SK-N-SH (cell line): Measurements from ENCODE around the gene TMEM271. TPM values are rescaled to one million over a fixed set of nuclear protein-coding genes. Genes with fewer than 3 reads are reported as not detected.

ENCODE experiments used
- CTCF ChIA-PET: fragments of 300-600, 350-600 bp; formaldehyde crosslinking; extraction: SDS; loops from one replicate; lab custom pipeline; 2021; lab: Yijun Ruan, JAX
- POLR2A ChIA-PET: fragments of 350-600 bp; sonication (Branson Sonifier 250); formaldehyde crosslinking; extraction: SDS; loops from one replicate; lab custom pipeline; 2020; ENCODE audit warnings: antibody characterized with exemption, inconsistent platforms; lab: Yijun Ruan, JAX
- DNase-seq: peaks from one replicate; pipeline ENCODE4 v3.0.0; 2012
- H2AFZ ChIP-seq: fragments of 200-600 bp; sonication (generic); 2 replicates; pipeline ENCODE4 v1.8.1; 2016; ENCODE audit warnings: antibody characterized with exemption, mild to moderate bottlenecking, low read depth
- H3F3A ChIP-seq: fragments of 200-600 bp; sonication (generic); replicated peaks from 2 replicates; pipeline ENCODE3; 2016; ENCODE audit warnings: antibody characterized with exemption, mild to moderate bottlenecking; ENCODE audit not compliant: insufficient read depth
- H3K27ac ChIP-seq, 2 experiments: fragments of 200-500 bp in 1 of 2; fragments of 200-600 bp in 1 of 2; sonication (Bioruptor generic) in 1 of 2; sonication (generic), shearing (Covaris generic) in 1 of 2; 2 replicates each; pipeline versions ENCODE4 v1.5.1 to v1.6.1; 2014 to 2016; ENCODE audit warnings: low read depth in 2 of 2, inconsistent platforms in 1 of 2, low read length in 1 of 2, mild to moderate bottlenecking in 1 of 2, mixed read lengths in 1 of 2
- H3K27me3 ChIP-seq: fragments of 200-600 bp; sonication (generic), shearing (Covaris generic); 2 replicates; pipeline ENCODE4 v1.6.1; 2016; ENCODE audit warnings: mixed run types; ENCODE audit not compliant: insufficient read depth
- H3K36me3 ChIP-seq, 2 experiments: fragments of 200-500 bp in 1 of 2; fragments of 200-600 bp in 1 of 2; sonication (Bioruptor generic) in 1 of 2; sonication (generic) in 1 of 2; replicated peaks in 1 of 2; 2 replicates each; pipeline versions ENCODE3 to v1.5.1; 2014 to 2016; ENCODE audit warnings: low read length in 1 of 2, mild to moderate bottlenecking in 1 of 2; ENCODE audit not compliant: insufficient read depth in 2 of 2, control insufficient read depth in 1 of 2
- H3K4me1 ChIP-seq, 2 experiments: fragments of 200-500 bp in 1 of 2; fragments of 200-600 bp in 1 of 2; sonication (Bioruptor generic) in 1 of 2; sonication (generic), shearing (Covaris generic) in 1 of 2; 2 replicates each; pipeline versions ENCODE4 v1.5.1 to v1.6.1; 2014 to 2016; ENCODE audit warnings: low read depth in 1 of 2, low read length in 1 of 2, mixed run types in 1 of 2; ENCODE audit not compliant: insufficient read depth in 2 of 2, control insufficient read depth in 1 of 2
- H3K4me2 ChIP-seq: fragments of 200-600 bp; sonication (generic), shearing (Covaris generic); 2 replicates; pipeline ENCODE4 v1.6.1; 2017; ENCODE audit warnings: mixed run types
- H3K4me3 ChIP-seq, 2 experiments: fragments of 200-500 bp in 1 of 2; fragments of 200-600 bp in 1 of 2; sonication (Bioruptor generic) in 1 of 2; sonication (generic), shearing (Covaris generic) in 1 of 2; 2 replicates each; pipeline versions ENCODE4 v1.5.1 to v1.8.1; 2014 to 2016; ENCODE audit warnings: low read depth in 2 of 2, inconsistent platforms in 1 of 2, low read length in 1 of 2, mild to moderate bottlenecking in 1 of 2, mixed read lengths in 1 of 2, moderate library complexity in 1 of 2
- H3K79me2 ChIP-seq: fragments of 200-600 bp; sonication (generic); 2 replicates; pipeline ENCODE4 v1.8.1; 2017; ENCODE audit warnings: mild to moderate bottlenecking; ENCODE audit not compliant: insufficient read depth
- H3K9ac ChIP-seq: fragments of 200-600 bp; sonication (generic); 2 replicates; pipeline ENCODE4 v1.6.1; 2017; ENCODE audit warnings: mixed run types
- H3K9me2 ChIP-seq: fragments of 200-600 bp; sonication (generic); 2 replicates; pipeline ENCODE4 v1.6.1; 2017; ENCODE audit warnings: mixed run types
- H3K9me3 ChIP-seq: fragments of 200-600 bp; sonication (generic); 2 replicates; pipeline ENCODE4 v1.6.1; 2017; ENCODE audit warnings: mixed run types, mild to moderate bottlenecking, moderate library complexity
- H4K20me1 ChIP-seq: fragments of 200-600 bp; sonication (generic); 2 replicates; pipeline ENCODE4 v1.6.1; 2017; ENCODE audit warnings: mild to moderate bottlenecking, mixed run types; ENCODE audit not compliant: insufficient read depth
- GATA2 ChIP-seq: sonication (generic); formaldehyde crosslinking; IDR thresholded peaks from 2 replicates; pipeline ENCODE4 v1.5.0; 2020; ENCODE audit warnings: mild to moderate bottlenecking, missing genetic modification reagents
- IRF3 ChIP-seq: fragments of 150-350 bp; IDR thresholded peaks from 2 replicates; pipeline ENCODE4 v1.6.1; 2016; ENCODE audit warnings: mild to moderate bottlenecking, low read depth, low read length
- NFIC ChIP-seq: IDR thresholded peaks from 2 replicates; pipeline ENCODE4 v1.4.0; 2012; ENCODE audit warnings: borderline replicate concordance
- POLR2AphosphoS5 ChIP-seq: IDR thresholded peaks from 2 replicates; pipeline ENCODE4 v1.6.1; 2012; ENCODE audit warnings: low read depth, low read length
- RFX5 ChIP-seq: IDR thresholded peaks from 2 replicates; pipeline ENCODE4 v1.6.1; 2012; ENCODE audit warnings: mild to moderate bottlenecking, improper control_type of control experiment, low read length
- TCF12 ChIP-seq: IDR thresholded peaks from 2 replicates; pipeline ENCODE4 v1.4.0; 2012
- WGBS: methylation state at CpG from one replicate; pipeline ENCODE4 v1.1.6; 2017; ENCODE audit warnings: low lambda C conversion rate; 5-methylcytosine and 5-hydroxymethylcytosine counted together
- polyA plus RNA-seq, 3 experiments: library from polyadenylated mRNA; depleted of rRNA; stranded (reverse); fragments of >200 nt; gene quantifications; 2 replicates each; pipeline ENCODE4 v1.2.3, GENCODE V29; 2012

The TMEM271 gene
- polyA plus RNA-seq, 1 of the 3 experiments (the other 2 are of a cell fraction) = not detected

- Histone ChIP-seq H3K9ac (no peak overlapping the region), H3F3A (no peaks in the 10 kb centered on the region), H3K4me2 (no peak overlapping the region), H4K20me1 (no peaks in the 10 kb centered on the region), H3K27me3 (no peaks in the 10 kb centered on the region), H2AFZ (no peak overlapping the region), H3K9me3 (no peaks in the 10 kb centered on the region), H3K4me1 (no peaks in the 10 kb centered on the region), H3K79me2 (no peaks in the 10 kb centered on the region), H3K4me3 (no peak overlapping the region), H3K27ac (no peak overlapping the region), H3K9me2 (no peaks in the 10 kb centered on the region), H3K36me3 (peaks cover 22 to 83% of the 10 kb centered on the region in 2 experiments)
- no peak for TF ChIP-seq IRF3
- POLR2A ChIA-PET = no interaction called here
- CTCF ChIA-PET = interaction anchor here (0.6 kb wide), 1 partner anchor 374 kb away, joined by 3 read pairs; no protein-coding TSS in a partner anchor
- 94% methylated on average over 18 of the region's 21 CpGs for WGBS
- no peak for DNase-seq
These were observed 49.1 kb downstream of the TMEM271 start for GRCh38 chr4:526971-527460.

GRCh38 chr4:526189-526909, 49.7 kb downstream of the TMEM271 start:
- H4K20me1 ChIP-seq = no peaks in the 10 kb centered on the region
- H3F3A ChIP-seq = no peaks in the 10 kb centered on the region
- no peak overlapping the region for H3K4me3 ChIP-seq
- POLR2A ChIA-PET = no interaction called here
- no peaks in the 10 kb centered on the region for H3K79me2 ChIP-seq
- H3K36me3 ChIP-seq = peaks cover 22 to 83% of the 10 kb centered on the region in 2 experiments
- no peaks in the 10 kb centered on the region for H3K27me3 ChIP-seq
- TF ChIP-seq RFX5 (no peak), TCF12 (no peak), NFIC (no peak)
- H3K4me1 ChIP-seq = no peaks in the 10 kb centered on the region
- H3K4me2 ChIP-seq = no peak overlapping the region
- no peaks in the 10 kb centered on the region for H3K9me3 ChIP-seq
- H3K9ac ChIP-seq = no peak overlapping the region
- no peaks in the 10 kb centered on the region for H3K9me2 ChIP-seq
- no peak overlapping the region for H3K27ac ChIP-seq
- CTCF ChIA-PET = no interaction called here
- WGBS = 98% methylated on average over 16 of the region's 22 CpGs
- no peak for DNase-seq
- H2AFZ ChIP-seq = no peak overlapping the region

GRCh38 chr4:525660-526059, 50.4 kb downstream of the TMEM271 start:
- Histone ChIP-seq H3K4me1 (no peaks in the 10 kb centered on the region), H3K4me3 (no peak overlapping the region), H2AFZ (no peak overlapping the region), H3K9me3 (no peaks in the 10 kb centered on the region), H4K20me1 (no peaks in the 10 kb centered on the region), H3K9me2 (no peaks in the 10 kb centered on the region), H3K27ac (no peak overlapping the region), H3F3A (no peaks in the 10 kb centered on the region), H3K36me3 (peaks cover 16 to 83% of the 10 kb centered on the region in 2 experiments), H3K27me3 (no peaks in the 10 kb centered on the region), H3K4me2 (no peak overlapping the region), H3K9ac (no peak overlapping the region), H3K79me2 (no peaks in the 10 kb centered on the region)
- no peak for DNase-seq
- 90% methylated on average over 10 of the region's 15 CpGs for WGBS
- no peak for TF ChIP-seq POLR2AphosphoS5
- no peak for TF ChIP-seq GATA2 (CRISPR knock-in tag)
- CTCF ChIA-PET = no interaction called here
- POLR2A ChIA-PET = no interaction called here
